Urothelium cell line (cell line): ENCODE results near the gene GPR149.

Source experiments
- DNase-seq: peaks from one replicate; pipeline ENCODE4 v3.0.0; 2011; ENCODE audit warnings: low spot score, mixed read lengths
- FAIRE-seq: peaks from 2 replicates; lab custom pipeline; 2011; peaks lifted over from hg19 to GRCh38; lab: Jason Lieb, UNC

The GPR149 gene

DNA sequence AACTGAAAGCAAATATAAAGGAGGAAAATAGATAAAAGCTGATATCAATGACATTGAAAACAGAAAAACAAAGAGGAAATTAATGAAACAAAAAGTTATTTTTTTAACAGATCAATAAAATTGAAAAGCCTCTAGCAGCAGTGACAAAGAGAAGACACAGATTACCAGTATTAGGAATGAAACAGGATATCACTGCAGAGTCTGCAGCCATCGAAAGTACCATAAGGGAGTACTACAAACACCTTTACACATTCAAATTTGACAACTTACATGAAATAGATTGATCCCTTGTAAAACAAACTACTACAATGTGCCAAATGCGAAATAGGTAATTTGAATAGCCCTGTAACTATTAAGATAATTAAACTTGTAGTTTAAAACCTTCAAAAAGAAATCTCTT is 80.8 kb downstream of the GPR149 start:
- DNase-seq (no peak), FAIRE-seq (no peak)

DNA sequence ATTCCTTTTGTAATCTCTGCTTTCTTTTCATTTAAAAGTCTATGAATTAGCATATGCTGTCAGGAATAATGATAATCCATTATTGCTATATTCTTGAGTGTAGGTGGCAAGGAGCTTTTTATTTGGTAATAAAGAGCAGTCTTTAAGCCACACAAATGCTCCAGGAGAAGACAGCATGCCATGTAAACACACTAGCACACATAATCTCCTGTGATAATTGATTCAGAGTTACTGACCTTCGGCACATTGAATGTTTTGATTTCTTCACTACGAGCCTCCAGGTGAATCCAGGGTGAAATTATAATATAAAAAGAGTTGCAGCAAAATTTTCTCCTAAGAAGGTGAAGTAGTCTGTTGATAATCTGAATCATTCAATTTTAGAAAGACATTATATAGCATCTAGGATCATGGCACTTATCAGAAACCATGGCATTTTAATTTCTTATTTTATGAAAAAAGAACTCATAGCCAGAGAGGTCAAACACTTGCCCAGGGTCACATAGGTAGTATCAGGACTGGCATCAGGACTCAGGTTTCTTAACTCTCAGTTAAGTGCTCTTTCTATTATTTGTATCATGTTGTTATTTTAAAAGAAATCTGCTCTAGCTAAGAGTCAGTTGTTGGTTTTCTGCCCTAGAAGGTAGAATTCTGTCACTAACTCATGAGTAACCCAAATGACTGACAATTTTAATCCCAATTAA is 84.4 kb downstream of the GPR149 start:
- no peak for DNase-seq
- FAIRE-seq = no peak

DNA sequence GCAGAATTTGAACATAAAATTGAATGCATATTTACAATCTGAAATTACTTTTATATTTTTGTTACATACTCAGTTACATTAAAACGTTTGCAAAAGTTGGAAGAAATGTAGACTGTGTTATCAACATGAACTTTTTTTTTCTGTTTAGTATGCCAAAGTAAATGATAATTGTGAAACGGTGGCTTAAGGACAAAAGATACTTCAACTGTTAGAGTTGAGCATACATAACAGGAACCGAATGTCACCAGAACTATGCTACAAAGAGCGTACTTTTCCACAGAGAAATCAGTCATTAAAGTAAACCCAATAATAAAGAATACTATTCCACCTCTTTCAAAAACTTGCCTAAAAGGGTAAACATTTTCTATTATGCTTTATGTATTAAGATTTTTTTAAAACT is 91.4 kb downstream of the GPR149 start:
- FAIRE-seq = no peak

DNA sequence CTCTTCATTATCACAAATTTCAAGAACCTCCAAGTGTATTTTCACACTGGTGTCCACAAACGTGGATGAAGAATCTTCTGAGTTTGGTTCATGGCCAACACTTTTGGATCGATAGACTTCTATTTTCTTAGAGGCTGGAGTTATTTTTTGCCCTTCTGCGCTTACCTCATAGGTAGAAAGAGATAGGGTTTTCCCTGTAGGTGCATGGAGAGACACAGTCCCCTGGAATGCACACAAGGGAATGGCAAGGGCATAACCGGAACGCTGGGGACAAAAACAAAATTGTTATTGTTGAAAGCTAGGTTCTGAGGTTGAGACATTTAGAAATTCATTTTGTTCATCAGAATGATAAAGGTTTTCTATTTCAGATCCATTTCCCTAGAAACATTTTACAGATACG is 92.0 kb downstream of the GPR149 start:
- DNase-seq (no peak), FAIRE-seq (no peak)

More for the DNA sequence above, 91.4 kb downstream of the GPR149 start:
- no peak for DNase-seq

DNA sequence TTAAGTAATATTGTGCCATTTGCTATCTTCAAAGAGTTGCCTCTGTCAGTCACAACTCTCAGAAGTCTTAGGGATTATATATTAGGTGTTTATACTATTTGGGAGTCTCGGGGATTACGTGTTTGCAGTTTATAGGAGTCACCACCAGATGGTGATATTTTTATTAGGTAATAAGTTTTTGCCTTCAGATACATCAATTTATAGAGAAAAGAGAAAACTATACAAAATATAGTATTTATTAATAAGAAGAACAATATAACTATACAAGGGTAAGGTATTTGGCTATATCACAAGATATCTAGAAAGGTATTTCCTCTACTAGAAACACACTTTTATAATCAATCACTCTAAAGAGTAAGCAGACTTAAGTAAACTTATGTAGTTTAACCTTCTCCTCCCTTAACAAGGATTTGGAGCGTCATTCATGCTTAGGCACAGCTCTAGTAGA is 95.0 kb downstream of the GPR149 start:
- FAIRE-seq = no peak

DNA sequence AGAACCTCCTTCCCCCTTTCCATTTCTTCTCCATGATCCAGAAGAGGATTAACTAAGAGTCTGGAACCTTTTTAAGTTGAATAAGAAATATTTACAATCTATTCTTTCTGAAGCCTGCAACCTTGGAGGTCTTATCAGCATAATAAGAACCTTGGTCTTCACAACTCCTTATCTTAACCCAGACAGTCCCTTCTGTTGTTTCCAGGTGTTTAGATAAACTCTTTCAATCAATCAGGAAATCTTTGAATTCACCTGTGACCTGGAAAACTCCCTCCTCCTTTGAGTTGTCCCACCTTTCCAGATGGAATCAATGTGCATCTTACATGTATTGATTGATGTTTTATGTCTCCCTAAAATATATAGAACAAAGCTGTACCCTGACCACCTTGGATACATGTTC is 102.1 kb downstream of the GPR149 start:
- no peak for FAIRE-seq
- DNase-seq = no peak

More for the DNA sequence above, 95.0 kb downstream of the GPR149 start:
- DNase-seq = peak; percentile 11

DNA sequence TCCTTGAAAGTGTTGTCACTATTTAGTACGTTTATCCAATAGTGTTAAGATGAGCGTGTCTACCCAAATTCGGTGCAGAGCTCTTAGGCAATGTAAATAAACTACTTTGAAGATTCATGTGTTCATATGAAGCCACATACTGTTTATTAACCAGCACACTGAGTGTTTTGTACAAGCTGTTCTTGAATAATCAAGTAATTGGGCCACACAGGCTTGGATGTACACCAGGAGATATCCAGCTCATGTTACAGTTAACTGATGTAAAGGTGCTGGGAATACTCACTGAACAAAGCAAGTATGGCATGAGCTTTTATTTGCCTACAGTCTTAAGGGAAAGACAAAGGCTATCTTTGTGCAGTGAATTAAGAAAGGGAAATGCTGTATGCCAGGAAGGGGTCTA is 105.1 kb downstream of the GPR149 start:
- no peak for DNase-seq

DNA sequence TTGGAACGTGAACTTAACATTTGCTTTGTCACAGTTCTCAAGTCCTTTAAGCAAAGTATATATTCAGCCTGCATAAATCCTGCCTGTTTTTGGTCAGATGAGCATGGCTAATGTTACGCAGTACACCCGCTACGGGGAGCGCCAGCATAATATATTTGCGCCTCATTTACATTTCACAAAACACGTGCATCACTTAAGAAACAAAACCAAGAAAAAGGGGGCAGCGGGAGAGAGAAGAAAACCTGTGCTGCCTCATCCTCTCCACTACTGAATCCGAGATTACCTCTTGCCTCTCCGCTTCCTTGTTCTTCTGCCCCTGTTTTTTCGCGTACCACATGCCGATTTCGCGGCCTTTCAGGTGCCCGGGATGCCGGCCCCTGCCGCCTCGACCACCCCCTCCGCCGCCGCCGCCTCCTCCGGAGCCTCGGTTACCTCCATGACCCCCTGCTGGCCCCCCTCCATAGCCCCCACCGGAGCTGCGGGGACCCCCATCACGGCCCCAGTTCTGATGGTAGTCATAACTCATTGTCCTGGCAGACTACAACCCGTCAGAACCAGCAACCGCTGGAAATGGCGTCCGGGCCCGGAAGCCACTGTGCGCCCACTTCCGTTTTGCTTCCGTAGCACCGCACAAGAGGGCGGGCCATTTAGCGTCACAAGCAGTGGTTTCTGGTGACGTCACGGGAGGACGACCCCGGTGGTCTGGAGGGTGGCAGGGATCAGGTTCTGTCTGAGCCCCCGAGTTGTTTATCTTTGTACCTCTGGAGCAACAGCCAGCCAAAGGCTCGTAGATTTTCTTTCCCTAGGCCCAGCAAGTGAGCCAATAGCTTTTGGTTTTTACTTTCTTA is 105.9 kb downstream of the GPR149 start, which contains the start of gene DHX36:
Gene DHX36, minus strand, starts transcription at position 597 of the 848 bp plus-strand sequence. Its CDS starts 71 bp downstream, at position 526.
- DNase-seq = peak; percentile 86

More for the DNA sequence above, 105.1 kb downstream of the GPR149 start:
- no peak for FAIRE-seq

DNA sequence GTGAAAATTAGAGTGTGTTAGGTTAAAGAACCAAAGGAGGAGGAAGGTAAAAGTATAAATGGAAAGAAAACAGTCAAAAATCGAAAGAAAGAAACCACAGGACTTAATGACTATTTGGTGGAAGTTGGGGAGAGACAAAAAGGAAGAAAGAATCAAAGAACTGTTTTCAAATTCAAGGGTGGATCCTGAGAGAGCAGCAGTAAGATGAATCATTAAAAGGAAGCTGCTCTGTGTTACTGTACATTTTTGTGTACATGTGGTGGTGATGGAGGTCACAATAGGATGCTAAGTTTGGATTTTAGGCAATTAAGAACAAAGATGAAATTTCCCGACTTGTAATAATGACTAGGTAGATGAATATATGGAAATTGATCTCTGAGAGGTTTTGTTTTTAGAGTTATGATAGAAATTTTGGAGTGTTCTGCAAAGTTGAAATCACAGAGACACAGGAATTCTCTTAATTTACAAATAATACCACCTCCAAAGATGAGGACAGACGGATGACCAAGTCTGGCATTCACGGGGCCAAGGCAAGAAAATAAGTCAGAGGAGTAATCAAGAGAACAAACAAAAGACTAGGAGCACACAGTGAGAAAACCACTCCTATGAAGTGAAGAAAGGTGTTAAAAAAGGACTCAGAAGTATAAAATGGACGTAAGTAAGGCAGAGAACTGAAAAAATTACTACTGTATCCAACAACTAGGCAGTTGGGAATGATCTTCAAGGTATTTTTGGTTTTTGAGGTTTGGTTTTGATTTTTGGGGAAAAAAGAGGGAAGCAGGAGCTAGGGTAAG is 112.8 kb downstream of the GPR149 start:
- FAIRE-seq (no peak), DNase-seq (no peak)

More for the DNA sequence above, 105.9 kb downstream of the GPR149 start, which contains the start of gene DHX36:
- FAIRE-seq = no peak

DNA sequence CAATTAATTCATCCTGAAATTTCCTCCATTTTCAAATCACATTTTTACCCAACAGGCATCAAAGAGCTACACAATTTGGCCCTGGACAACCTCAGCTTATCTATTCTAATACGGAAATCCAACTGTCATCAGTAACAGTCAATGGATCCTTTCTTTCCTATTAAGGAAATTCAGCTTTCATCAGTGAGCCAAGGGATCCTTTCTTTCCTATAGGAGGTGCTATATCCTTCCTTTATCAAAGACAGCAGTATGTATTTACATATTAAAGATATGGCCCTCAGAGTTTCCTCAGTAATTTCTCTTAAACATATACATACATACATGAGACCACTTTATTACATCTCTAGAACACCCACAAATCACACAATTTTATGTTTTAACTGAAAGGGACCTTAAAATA is 115.8 kb downstream of the GPR149 start:
- DNase-seq = no peak

DNA sequence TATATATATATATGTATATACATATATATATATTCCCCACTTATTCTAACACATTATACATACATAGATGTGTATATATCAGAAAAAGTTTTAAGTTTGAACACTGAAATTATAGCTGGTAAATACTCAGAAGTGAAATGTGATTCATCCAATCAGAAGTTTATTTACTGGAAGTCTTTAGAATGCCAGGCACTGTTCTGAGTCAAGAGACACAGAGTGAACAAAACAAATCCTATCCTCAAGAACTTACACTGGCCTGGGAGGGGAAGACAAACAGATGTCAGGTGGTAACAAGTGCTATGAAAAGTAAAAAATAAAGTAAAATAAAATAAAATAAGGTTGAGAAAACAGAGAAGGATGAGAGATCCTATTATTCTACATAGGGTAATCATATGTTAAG is 119.2 kb downstream of the GPR149 start:
- DNase-seq (no peak), FAIRE-seq (no peak)

More for the DNA sequence above, 115.8 kb downstream of the GPR149 start:
- FAIRE-seq = no peak

DNA sequence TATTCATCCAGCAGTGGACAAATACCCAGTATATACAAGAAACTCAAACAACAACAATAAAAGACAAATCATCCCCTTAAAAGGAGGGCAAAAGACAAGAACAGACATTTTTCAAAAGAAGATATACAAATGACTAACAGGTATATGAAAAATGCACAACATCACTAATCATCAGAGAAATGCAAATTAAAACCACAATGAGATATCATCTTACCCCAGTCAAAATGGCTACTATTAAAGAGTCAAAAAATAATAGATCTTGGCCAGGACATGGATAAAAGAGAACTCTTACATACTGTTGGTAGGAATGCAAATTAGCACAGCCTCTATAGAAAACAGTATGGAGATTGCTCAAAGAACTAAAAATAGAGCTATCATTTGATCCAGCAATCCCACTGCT is 122.6 kb downstream of the GPR149 start:
- DNase-seq = no peak

DNA sequence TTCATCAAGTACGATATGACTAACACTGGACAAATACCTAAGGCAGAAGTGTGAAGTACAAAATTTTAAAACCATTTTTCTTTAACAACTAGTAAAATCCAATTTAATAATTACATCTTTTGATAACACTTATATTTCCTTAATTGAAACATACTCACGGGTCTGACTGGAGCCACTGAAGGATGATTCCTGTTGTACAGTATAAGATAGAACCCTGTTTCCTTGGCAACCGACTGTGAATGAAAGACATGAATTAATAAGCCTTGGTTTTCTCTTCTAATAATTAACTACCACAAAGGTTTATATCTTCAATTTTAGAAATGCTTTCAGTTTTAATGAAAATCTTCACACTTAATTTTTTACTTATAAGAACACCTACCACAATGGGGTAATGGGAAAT is 125.1 kb downstream of the GPR149 start:
- DNase-seq = no peak
- FAIRE-seq = no peak

More for the DNA sequence above, 122.6 kb downstream of the GPR149 start:
- FAIRE-seq = no peak

DNA sequence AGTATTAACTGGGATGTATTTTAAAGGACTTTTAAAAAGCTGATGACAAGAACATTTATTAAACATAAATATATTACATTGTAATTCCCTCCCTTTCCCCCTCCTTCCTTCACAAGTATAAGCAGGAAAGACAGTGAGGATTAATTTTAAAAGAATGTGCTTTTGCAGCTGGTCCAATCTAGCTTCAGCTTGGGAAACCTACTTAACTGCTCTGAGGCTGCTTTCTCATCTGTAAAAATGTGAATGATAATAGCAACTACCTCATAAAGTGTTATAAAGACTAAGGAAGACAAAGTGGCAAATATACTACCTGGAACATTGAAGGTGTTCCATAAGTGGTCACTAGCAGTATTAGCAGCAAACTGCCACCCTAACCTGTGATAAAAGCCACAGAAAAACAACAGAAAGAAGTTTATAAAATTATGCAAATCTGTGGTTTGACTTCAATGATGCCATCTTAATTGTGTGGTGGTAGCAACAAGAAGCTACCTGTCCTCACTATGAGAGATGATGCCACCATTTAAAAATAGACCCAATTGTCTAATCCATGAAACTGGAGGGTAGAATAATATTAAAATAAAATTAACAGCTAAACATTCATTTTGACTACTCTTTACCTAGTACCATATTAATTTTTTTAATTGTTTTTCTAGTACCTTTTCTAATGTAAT is 125.7 kb downstream of the GPR149 start:
- DNase-seq (no peak), FAIRE-seq (no peak)

DNA sequence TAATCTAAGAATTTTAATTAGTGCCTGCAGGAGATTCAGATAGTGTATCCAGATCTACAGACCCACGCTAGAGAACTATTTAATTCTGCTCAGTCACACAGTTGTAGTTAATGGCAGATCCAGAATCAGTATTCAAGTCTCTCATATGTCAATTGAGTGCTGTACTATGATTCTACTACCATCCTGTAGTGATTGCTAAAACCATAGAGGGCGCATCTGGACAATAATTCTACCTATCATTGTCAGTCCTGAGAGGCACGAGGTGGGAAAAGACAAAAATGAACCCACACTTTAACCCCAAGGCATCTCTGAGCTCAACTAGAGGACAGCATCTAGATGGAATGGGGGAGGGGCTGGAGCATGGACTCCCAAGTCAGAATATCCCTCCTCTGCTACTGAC is 128.4 kb downstream of the GPR149 start:
- no peak for FAIRE-seq
- DNase-seq = no peak

DNA sequence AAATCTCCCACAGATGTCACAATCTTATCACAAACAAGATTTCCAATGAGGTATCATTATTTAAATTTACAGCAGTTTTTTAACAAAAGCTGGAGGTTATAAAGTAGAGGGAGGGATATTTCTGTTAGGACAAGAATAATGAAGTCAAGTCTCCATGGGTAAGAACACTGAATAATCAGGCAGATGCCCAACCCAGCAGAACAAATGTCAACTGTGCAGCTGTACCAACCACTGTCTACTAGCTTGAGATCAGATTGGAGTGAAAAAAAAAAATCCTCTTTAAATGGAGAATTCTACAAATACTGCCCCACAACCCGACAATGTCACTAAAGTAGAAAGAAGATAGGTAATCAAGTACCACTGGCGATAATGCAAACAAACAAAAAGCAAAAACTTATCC is 136.0 kb downstream of the GPR149 start:
- DNase-seq = no peak
- no peak for FAIRE-seq

DNA sequence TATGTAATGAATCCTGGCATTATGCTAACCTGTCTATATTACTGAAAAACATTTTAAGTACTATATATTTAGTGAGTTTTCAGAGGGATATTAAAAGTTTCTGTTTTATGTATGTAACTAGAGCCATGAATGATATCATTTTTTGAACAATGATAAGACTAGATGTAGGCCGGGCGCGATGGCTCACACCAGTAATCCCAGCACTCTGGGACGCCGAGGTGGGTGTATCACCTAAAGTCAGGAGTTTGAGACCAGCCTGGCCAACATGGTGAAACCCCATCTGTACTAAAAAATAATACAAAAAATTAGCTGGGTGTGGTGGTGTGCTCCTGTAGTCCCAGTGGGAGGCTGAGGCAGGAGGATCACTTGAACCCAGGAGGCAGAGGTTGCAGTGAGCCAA is 139.8 kb downstream of the GPR149 start:
- DNase-seq (no peak), FAIRE-seq (no peak)
